ENCODE measurements around the gene WDR4.
A peak's percentile ranks its signal among the peaks of the same experiment; 100 is the strongest.
"Not testable (repeated sequence)": the region's sequence is repeated elsewhere in the genome, so short reads cannot be mapped to it uniquely, and the experiment has no call there.

The WDR4 gene

DNA sequence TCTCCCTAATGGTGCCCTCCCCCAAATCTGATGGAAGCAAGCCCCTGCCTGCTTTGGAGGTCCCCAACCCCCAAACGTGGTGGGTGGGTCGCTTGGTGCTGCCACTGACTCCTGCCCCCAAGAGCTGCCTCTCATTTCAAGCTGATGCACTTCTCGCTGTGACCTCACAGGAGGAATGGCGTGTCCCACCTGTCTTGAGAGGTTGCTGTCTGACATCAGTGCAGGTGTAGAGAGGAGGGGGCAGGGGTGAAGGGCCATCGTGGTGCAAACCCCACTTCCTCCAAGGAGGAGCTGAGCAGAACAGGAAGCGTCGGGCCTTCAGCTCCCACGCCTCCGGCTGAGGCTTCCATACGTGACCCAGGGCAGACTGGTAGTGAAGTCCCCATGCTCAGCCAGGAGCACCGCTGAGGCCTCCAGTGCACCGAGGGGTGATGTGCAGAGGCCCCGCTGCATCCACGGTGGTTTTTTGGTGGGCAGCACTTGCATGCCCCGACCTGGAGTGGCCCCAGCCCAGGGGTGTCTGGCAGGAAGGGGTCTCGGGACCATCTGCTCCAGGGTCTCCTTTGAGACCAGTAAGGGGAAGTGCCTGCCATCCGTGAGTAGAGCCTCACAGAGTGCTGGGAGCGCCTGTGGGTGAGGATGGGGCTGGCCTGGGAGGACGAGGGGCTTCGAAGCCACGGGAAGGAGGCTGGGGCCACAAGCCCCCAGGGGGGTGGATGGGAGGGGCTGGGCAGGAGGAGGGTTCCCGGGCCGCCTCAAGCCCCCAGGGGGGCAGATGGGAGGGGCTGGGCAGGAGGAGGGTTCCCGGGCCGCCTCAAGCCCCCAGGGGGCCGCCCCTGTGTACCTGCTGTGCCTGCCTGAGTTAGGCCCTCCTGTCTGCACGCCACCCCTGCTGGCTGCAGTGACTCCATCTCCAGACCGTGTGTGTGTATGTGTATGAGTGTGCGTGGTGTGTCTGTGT, 39.8 kb downstream of the WDR4 start:
- DNase-seq (ENCODE audit: low spot score): peak; percentile 7

GRCh38 chr21:42838212-42838690, 41.1 kb downstream of the WDR4 start:
- DNase-seq (ENCODE audit: low spot score): not testable (repeated sequence)

DNA sequence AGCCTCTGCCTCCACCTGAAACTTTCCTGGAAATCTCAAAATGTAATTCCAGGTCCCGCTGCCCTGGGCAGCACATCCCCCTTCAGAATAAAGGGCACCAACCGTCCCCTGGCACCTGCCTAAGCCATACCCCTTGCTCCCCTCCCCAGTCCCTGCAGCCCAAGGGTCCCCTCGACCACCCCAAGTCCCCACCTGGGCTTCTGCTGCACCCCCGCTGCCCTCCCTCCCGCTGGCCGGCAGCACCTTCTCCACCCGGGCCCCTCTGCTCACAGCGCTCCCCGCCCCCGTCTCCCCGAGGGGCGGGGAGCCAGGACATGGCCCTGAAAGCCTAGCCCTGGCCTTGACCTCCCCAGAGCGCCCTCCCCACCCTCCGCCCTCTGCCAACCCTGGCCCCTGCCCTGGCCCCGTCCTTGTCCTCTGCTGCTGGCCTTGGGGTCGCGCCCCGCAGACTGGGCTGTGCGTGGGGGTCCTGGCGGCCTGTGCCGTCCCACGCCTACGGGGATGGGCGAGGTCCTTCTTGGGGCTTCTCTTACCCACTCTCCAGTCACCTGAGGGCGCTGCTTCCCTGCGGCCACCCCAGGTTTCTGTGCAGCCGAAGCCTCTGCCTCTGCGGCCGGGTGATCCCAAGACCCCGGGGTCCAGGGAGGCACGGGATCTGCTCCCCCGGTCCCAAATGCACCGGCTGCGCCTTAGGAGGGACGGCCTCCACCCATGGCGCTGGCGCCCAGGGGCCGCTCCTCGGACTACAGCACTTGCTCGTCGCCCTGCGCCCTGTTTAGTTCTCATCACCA, 41.7 kb downstream of the WDR4 start:
- DNase-seq (ENCODE audit: low spot score): peak; percentile 14

DNA sequence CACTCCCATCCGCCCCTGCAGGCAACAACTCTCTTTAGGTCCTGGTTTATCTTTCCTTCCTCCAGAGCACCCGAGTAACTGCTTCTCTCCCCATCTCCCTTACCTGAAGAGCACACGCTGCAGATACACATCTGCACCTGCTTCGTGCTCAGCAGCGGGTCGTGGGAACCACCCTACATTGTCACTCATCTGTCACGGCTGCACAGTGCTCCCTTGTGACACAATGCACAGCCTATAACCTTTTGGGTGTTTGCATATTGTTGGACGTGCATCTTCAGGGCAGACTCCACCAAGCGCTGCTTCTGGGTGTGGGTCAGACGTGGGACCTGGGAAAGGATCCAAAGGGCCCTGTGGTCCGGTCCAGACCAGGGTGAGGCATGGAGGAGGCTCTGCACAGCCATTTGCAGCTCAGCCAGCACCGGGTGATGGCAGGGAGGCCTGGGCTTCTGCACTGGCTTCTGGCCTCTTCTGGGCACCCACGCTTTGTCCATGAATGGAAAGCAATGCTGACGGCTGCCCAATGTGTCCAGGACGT, 42.5 kb downstream of the WDR4 start:
- peak; percentile 9 for DNase-seq (ENCODE audit: low spot score)

GRCh38 chr21:42836402-42836666, 43.0 kb downstream of the WDR4 start:
- DNase-seq (ENCODE audit: low spot score): no peak

- DNase-seq (ENCODE audit: low spot score): peak; percentile 1
Measured at GRCh38 chr21:42835611-42836401, 43.5 kb downstream of the WDR4 start.

- peak; percentile 2 for DNase-seq (ENCODE audit: low spot score)
Measured at GRCh38 chr21:42835211-42835610, 44.1 kb downstream of the WDR4 start.

GRCh38 chr21:42834726-42835191, 44.6 kb downstream of the WDR4 start:
- DNase-seq (ENCODE audit: low spot score): peak; percentile 5

GRCh38 chr21:42833859-42834725, 45.2 kb downstream of the WDR4 start:
- peak; percentile 7 for DNase-seq (ENCODE audit: low spot score)

DNA sequence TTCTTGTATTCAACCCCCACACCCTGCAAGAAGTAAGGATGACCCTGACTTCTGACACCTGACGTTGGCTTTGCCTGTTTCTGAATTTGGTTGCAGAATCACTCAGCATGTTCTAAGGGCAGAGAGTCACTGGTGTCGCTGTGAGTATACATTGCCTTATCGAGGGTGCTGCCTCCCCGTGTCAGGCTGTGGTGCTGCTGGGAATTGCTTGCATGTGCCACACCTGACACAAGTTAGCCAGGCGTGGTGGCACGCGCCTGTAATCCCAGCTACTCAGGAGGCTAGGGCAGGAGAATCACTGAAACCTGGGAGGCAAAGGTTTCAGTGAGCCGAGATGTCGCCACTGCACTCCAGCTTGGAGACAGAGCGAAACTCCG, 45.9 kb downstream of the WDR4 start:
- DNase-seq (ENCODE audit: low spot score): peak; percentile 29

GRCh38 chr21:42832321-42832630, 47.1 kb downstream of the WDR4 start:
- not testable (repeated sequence) for DNase-seq (ENCODE audit: low spot score)

DNA sequence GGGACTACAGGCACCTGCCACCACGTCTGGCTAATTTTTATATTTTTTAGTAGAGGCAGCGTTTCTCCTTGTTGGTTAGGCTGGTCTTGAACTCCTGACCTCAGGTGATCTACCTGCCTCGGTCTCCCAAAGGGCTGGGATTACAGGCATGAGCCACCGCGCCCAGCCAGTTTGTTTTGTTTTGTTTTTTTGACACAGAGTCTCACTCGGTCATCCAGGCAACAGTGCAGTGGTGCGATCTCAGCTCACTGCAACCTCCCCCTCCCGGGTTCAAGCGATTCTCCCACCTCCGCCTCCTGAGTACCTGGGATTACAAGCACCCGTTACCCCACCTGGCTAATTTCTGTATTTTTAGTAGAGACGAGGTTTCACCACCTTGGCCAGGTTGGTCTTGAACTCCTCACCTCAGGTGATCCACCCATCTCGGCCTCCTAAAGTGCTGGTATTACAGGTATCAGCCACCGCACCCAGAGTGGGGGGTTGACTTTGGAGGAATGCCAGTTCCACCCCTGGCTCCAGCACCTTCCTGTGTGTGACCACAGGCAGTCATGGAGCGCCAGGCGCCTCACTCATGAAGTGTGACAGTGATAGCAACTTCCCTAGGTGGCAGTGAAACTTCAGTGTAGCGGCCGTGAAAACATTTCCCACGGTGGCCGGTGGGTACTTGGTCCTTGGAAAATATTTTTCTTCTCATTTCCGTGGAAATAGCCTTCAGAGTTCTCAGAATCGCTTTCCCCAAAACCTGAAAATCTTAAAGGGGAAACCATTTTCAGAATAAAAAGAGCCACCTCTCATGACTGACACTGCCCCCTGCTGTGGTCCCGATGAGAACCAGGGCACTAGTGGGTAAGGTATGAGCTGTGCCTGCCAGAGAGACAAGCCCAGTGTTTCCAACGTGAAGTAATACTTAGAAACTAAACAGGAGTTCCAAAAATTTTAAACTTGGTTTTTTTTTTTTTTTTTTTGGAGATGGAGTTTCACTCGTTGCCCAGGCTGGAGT, 48.6 kb downstream of the WDR4 start:
- peak; percentile 5 for DNase-seq (ENCODE audit: low spot score)

- no peak for DNase-seq (ENCODE audit: low spot score)
Measured at GRCh38 chr21:42829954-42830353, 49.4 kb downstream of the WDR4 start.

- peak; percentile 1 for DNase-seq (ENCODE audit: low spot score)
Measured at GRCh38 chr21:42829417-42829816, 49.9 kb downstream of the WDR4 start.

DNA sequence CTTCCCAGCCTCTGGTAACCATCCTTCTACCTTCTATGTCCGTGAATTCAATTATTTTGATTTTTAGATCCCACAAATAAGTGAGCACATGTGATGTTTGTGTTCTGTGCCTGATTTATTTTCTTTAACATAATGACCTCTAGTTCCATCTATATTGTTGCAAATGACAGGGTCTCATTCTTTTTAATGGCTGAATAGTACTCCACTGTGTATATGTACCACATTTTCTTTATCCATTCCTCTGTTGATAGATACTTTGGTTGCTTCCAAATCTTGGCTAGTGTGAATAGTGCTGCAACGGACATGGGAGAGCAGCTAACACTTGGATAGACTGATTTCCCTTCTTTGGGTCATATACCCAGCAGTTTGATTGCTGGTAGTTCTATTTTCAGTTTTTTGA, 51.8 kb downstream of the WDR4 start:
- no peak for DNase-seq (ENCODE audit: low spot score)

DNA sequence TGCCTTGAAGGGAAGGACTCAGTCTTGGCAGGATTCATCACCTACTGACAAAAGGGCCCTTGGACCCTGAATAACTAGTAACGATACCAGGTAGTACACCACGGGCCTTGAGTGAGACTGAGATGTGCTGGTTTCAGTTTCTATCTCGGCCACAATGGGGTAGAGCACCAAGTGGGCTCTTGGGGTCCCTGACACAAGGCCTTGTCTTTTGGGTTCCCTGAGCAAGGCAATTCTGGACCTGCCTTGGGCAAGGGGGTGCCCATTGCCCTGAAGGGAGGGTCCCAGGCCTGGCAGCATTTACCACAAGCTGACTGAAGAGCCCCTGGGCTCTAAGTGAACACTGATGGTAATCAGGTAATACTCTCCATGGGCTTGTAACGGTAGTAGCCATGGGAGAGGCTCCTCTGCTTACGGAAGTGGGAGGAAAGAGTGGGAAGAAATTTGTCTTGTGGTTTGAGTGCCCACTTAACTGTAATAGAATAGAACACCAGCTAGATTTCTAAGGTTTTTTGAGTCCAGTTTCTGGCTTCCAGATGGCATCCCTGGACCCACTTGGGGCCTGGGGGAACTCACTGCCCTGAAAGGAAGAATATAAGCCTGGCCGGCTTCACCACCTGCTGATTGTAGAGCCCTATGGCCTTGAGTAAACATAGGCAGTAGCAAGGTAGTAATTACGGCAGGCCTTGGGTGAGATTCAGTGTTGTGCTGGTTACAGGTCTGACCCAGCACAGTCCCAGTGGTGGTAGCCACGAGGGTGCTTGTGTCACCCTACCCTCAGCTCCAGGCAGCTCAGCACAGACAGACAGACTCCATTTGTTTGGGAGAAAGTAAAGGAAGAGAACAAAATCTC, 58.5 kb downstream of the WDR4 start:
- no peak for DNase-seq (ENCODE audit: low spot score)

GRCh38 chr21:42819861-42820615, 59.3 kb downstream of the WDR4 start:
- DNase-seq (ENCODE audit: low spot score): no peak

GRCh38 chr21:42818328-42818749, 61.0 kb downstream of the WDR4 start:
- DNase-seq (ENCODE audit: low spot score): peak; percentile 64

All from AG20443 (cell line).